ENCODE measurements around the gene CCM2L. TPM values are rescaled to one million over a fixed set of nuclear protein-coding genes. Genes with fewer than 3 reads are reported as not detected.

Gene CCM2L
- total and polyA plus RNA-seq, 2 donors (not counting 3 experiments of a cell fraction or from before 2014, with no cell fraction given) = 10.8 to 13.4 TPM

- H3K4me2 ChIP-seq (ENCODE audit: insufficient read depth, low read length) = no peak overlapping the region
- H3K4me3 ChIP-seq (replicated peaks in 1 of 3; ENCODE audit: insufficient read depth in 1 of 3, low read depth in 1 of 3, low read length in 3 of 3) = no peak overlapping the region
- no peak overlapping the region for H2AFZ ChIP-seq (ENCODE audit: low read depth, low read length)
- H3K9me1 ChIP-seq (replicated peaks; ENCODE audit: control insufficient read depth, extremely low read depth, insufficient read depth, low read length) = no peaks in the 10 kb centered on the region
- ChIA-PET POLR2A (no interaction called here), CTCF (interaction anchor here (1.0 kb wide), 1 partner anchor 43 kb away, joined by 5 read pairs; no protein-coding TSS in a partner anchor)
- no peak overlapping the region for H3K27ac ChIP-seq (ENCODE audit: insufficient read depth, low read depth, low read length)
- H3K79me2 ChIP-seq (ENCODE audit: control insufficient read depth, insufficient read depth, low read length) = no peaks in the 10 kb centered on the region
- no peaks in the 10 kb centered on the region for H3K9me3 ChIP-seq (replicated peaks; ENCODE audit: control insufficient read depth, insufficient read depth, low read length)
- intact Hi-C loops (cut with micrococcal nuclease) = no loop called here
- dilution Hi-C loops (cut with MboI; ENCODE audit: extremely low pct_ligation_motif_present, low sequenced_read_pairs) = no loop called here
- H3K27me3 ChIP-seq (ENCODE audit: control insufficient read depth in 2 of 2, insufficient read depth in 2 of 2, low read length in 2 of 2) = peaks cover 4 to 7% of the 10 kb centered on the region in 2 experiments
- H3K4me1 ChIP-seq (ENCODE audit: control insufficient read depth, extremely low read depth, insufficient read depth, low read length) = peaks cover 5% of the 10 kb centered on the region
- DNase-seq (ENCODE audit: low read depth, low spot score) = no peak
- H4K20me1 ChIP-seq (replicated peaks; ENCODE audit: control insufficient read depth, extremely low read depth, insufficient read depth, low read length) = no peaks in the 10 kb centered on the region
- TF ChIP-seq CTCF (IDR thresholded peaks at IDR 0.05; ENCODE audit: extremely low read depth in 1 of 2, insufficient read depth in 1 of 2, low read depth in 1 of 2, low read length in 2 of 2) = no peak
- no peak for TF ChIP-seq FOS (IDR thresholded peaks at IDR 0.05; ENCODE audit: borderline replicate concordance, insufficient read depth, low read length)
- no peak for TF ChIP-seq POLR2A (IDR thresholded peaks at IDR 0.05; ENCODE audit: low read depth, low read length)
- no peak for TF ChIP-seq GATA2 (IDR thresholded peaks at IDR 0.05; ENCODE audit: insufficient read depth, insufficient read length, low read depth, low read length)
- H3K36me3 ChIP-seq (ENCODE audit: control insufficient read depth in 2 of 2, extremely low read depth in 1 of 2, insufficient read depth in 2 of 2, low read length in 2 of 2) = no peaks in the 10 kb centered on the region
- BruUV-seq (replicated peaks) = no TSS peak
- H3K9ac ChIP-seq (replicated peaks; ENCODE audit: extremely low read depth, insufficient read depth, low read length) = no peak overlapping the region
- FAIRE-seq = peak; percentile 52
Observed at GRCh38 chr20:31987744-31988143, 22.5 kb upstream of the CCM2L start.

- dilution Hi-C loops (cut with MboI; ENCODE audit: extremely low pct_ligation_motif_present, low sequenced_read_pairs) = no loop called here
- DNase-seq (ENCODE audit: low read depth, low spot score) = no peak
- BruUV-seq (replicated peaks) = no TSS peak
Observed at GRCh38 chr20:31988430-31989015, 21.7 kb upstream of the CCM2L start.

More at GRCh38 chr20:31988430-31989015, 21.7 kb upstream of the CCM2L start:
- Histone ChIP-seq H3K9me3 (replicated peaks; ENCODE audit: control insufficient read depth, insufficient read depth, low read length) (no peaks in the 10 kb centered on the region), H3K4me2 (ENCODE audit: insufficient read depth, low read length) (no peak overlapping the region), H3K9me1 (replicated peaks; ENCODE audit: control insufficient read depth, extremely low read depth, insufficient read depth, low read length) (no peaks in the 10 kb centered on the region), H3K36me3 (ENCODE audit: control insufficient read depth in 2 of 2, extremely low read depth in 1 of 2, insufficient read depth in 2 of 2, low read length in 2 of 2) (no peaks in the 10 kb centered on the region), H3K4me1 (ENCODE audit: control insufficient read depth, extremely low read depth, insufficient read depth, low read length) (peaks cover 5% of the 10 kb centered on the region), H3K4me3 (replicated peaks in 1 of 3; ENCODE audit: insufficient read depth in 1 of 3, low read depth in 1 of 3, low read length in 3 of 3) (no peak overlapping the region), H3K27ac (ENCODE audit: insufficient read depth, low read depth, low read length) (no peak overlapping the region), H2AFZ (ENCODE audit: low read depth, low read length) (no peak overlapping the region), H4K20me1 (replicated peaks; ENCODE audit: control insufficient read depth, extremely low read depth, insufficient read depth, low read length) (no peaks in the 10 kb centered on the region), H3K9ac (replicated peaks; ENCODE audit: extremely low read depth, insufficient read depth, low read length) (no peak overlapping the region), H3K79me2 (ENCODE audit: control insufficient read depth, insufficient read depth, low read length) (no peaks in the 10 kb centered on the region), H3K27me3 (ENCODE audit: control insufficient read depth in 2 of 2, insufficient read depth in 2 of 2, low read length in 2 of 2) (peaks cover 7 to 14% of the 10 kb centered on the region in 2 experiments)
- CTCF ChIA-PET = interaction anchor here (1.0 kb wide), 1 partner anchor 42 kb away, joined by 5 read pairs; no protein-coding TSS in a partner anchor
- peak; percentile 26 for FAIRE-seq
- intact Hi-C loops (cut with micrococcal nuclease) = no loop called here
- POLR2A ChIA-PET = no interaction called here
- TF ChIP-seq MYC (IDR thresholded peaks at IDR 0.05; ENCODE audit: low read depth, low read length) (no peak), GATA2 (IDR thresholded peaks at IDR 0.05; ENCODE audit: insufficient read depth, insufficient read length, low read depth, low read length) (no peak), FOS (IDR thresholded peaks at IDR 0.05; ENCODE audit: borderline replicate concordance, insufficient read depth, low read length) (peak; percentile 36), CTCF (IDR thresholded peaks at IDR 0.05; ENCODE audit: extremely low read depth in 1 of 2, insufficient read depth in 1 of 2, low read depth in 1 of 2, low read length in 2 of 2) (no peak)

All from endothelial cell of umbilical vein (primary cell).